SK-N-SH (cell line): ENCODE results near the gene DOK6.
"Not testable (repeated sequence)": the region's sequence is repeated elsewhere in the genome, so short reads cannot be mapped to it uniquely, and the experiment has no call there.

ENCODE experiments used
- CTCF ChIP-seq: fragments of 200-600 bp; sonication (generic); IDR thresholded peaks from 2 replicates; pipeline ENCODE4 v1.6.1; 2017; ENCODE audit warnings: antibody characterized with exemption, mild to moderate bottlenecking, moderate library complexity
- EP300 ChIP-seq, 2 experiments: IDR thresholded peaks; 2 replicates each; pipeline versions ENCODE4 v1.4.0 to v1.6.1; 2012; ENCODE audit warnings: borderline replicate concordance in 1 of 2, low read depth in 1 of 2, low read length in 1 of 2
- EZH2phosphoT487 ChIP-seq: fragments of 200-600 bp; sonication (generic); IDR thresholded peaks from 2 replicates; pipeline ENCODE4 v1.6.1; 2017; ENCODE audit warnings: low read depth, mixed run types, mild to moderate bottlenecking, antibody characterized with exemption, moderate library complexity, borderline replicate concordance
- GABPA ChIP-seq: IDR thresholded peaks from 2 replicates; pipeline ENCODE4 v1.4.0; 2012; ENCODE audit warnings: low read depth, mild to moderate bottlenecking
- GATA2 ChIP-seq: sonication (generic); formaldehyde crosslinking; IDR thresholded peaks from 2 replicates; pipeline ENCODE4 v1.5.0; 2020; ENCODE audit warnings: mild to moderate bottlenecking, missing genetic modification reagents
- MXI1 ChIP-seq: IDR thresholded peaks from 2 replicates; pipeline ENCODE4 v1.6.1; 2012; ENCODE audit warnings: mild to moderate bottlenecking, low read depth, low read length, improper control_type of control experiment
- NFIC ChIP-seq: IDR thresholded peaks from 2 replicates; pipeline ENCODE4 v1.4.0; 2012; ENCODE audit warnings: borderline replicate concordance
- REST ChIP-seq: IDR thresholded peaks from 2 replicates; pipeline ENCODE4 v1.6.1; 2012; ENCODE audit warnings: mild to moderate bottlenecking, low read depth, low read length, moderate library complexity
- RFX5 ChIP-seq: IDR thresholded peaks from 2 replicates; pipeline ENCODE4 v1.6.1; 2012; ENCODE audit warnings: mild to moderate bottlenecking, improper control_type of control experiment, low read length
- RXRA ChIP-seq: IDR thresholded peaks from 2 replicates; pipeline ENCODE4 v1.4.0; 2012; ENCODE audit warnings: low read depth, mild to moderate bottlenecking, borderline replicate concordance
- YY1 ChIP-seq: IDR thresholded peaks from 2 replicates; pipeline ENCODE4 v1.4.0; 2012; ENCODE audit warnings: low read depth, mild to moderate bottlenecking

- not testable (repeated sequence) for TF ChIP-seq CTCF; RXRA; YY1; EP300 (IDR thresholded peaks at IDR 0.05; ENCODE audit: borderline replicate concordance in 1 of 2, low read depth in 1 of 2, low read length in 1 of 2); MXI1; REST; EZH2phosphoT487; NFIC; GABPA; GATA2; RFX5
Measured at GRCh38 chr18:69879051-69879450, 478.4 kb downstream of the DOK6 start.
